Esophagus muscularis mucosa (tissue), 4 donors: ENCODE measurements around the gene GLRA3. TPM values are rescaled to one million over a fixed set of nuclear protein-coding genes. Genes with fewer than 3 reads are reported as not detected.

ENCODE experiments used
- DNase-seq: peaks from one replicate; pipeline ENCODE4 v3.0.0-alpha.2; 2017; ENCODE audit errors: extremely low spot score
- H3K27ac ChIP-seq, 4 donors: fragments of 200-600 bp; sonication (generic); replicated peaks in 1 of 4; 1 replicate in 3 of 4; 2 replicates in 1 of 4; pipeline ENCODE4 v1.5.1; 2016 to 2019; ENCODE audit warnings: mild to moderate bottlenecking in 1 of 4
- H3K27me3 ChIP-seq, 4 donors: fragments of 200-600 bp; sonication (generic); one replicate each; pipeline versions ENCODE4 v1.5.1 to v1.6.0; 2016 to 2019
- H3K36me3 ChIP-seq, 4 donors: fragments of 200-600 bp; sonication (generic); one replicate each; pipeline ENCODE4 v1.5.1; 2016 to 2019
- H3K4me1 ChIP-seq, 4 donors: fragments of 200-600 bp; sonication (generic); one replicate each; pipeline ENCODE4 v1.5.1; 2016 to 2019
- H3K4me3 ChIP-seq, 4 donors: fragments of 200-600 bp; sonication (generic); 1 replicate in 2 of 4; 2 replicates in 2 of 4; pipeline ENCODE4 v1.5.1; 2016 to 2019; ENCODE audit warnings: mild to moderate bottlenecking in 4 of 4, moderate library complexity in 1 of 4
- H3K9me3 ChIP-seq, 4 donors: fragments of 200-600 bp; sonication (generic); 1 replicate in 3 of 4; 2 replicates in 1 of 4; pipeline ENCODE4 v1.5.1; 2016 to 2019
- EP300 ChIP-seq: sonication (generic); formaldehyde crosslinking; IDR thresholded peaks from one replicate; pipeline ENCODE4 v1.6.1; 2017; ENCODE audit warnings: antibody characterized with exemption
- POLR2A ChIP-seq: fragments of 450-650 bp; IDR thresholded peaks from one replicate; pipeline ENCODE4 v1.6.1; 2017; ENCODE audit warnings: antibody characterized with exemption, moderate library complexity, mild to moderate bottlenecking, low read depth
- POLR2AphosphoS5 ChIP-seq, 2 donors: sonication (generic); formaldehyde crosslinking; IDR thresholded peaks; one replicate each; pipeline ENCODE4 v1.6.1; 2017; ENCODE audit warnings: antibody characterized with exemption in 2 of 2
- WGBS: methylation state at CpG from one replicate; pipeline ENCODE4 v1.1.5; 2018; 5-methylcytosine and 5-hydroxymethylcytosine counted together
- intact Hi-C: fragments of 100-400 bp; cut with DNase I; formaldehyde crosslinking; loops from one replicate; pipeline ENCODE4 v1.15.1; 2023
- total RNA-seq, 4 donors: library from RNA; depleted of rRNA; stranded (reverse); fragments of >200 nt; gene quantifications; one replicate each; pipeline versions ENCODE4 v1.1.0 to v1.2.1, GENCODE V29; 2016
- TF ChIP-seq, protein P1 (sequence below), 3 experiments: fragments of 200-600 bp in 2 of 3; fragments of 450-650 bp in 1 of 3; sonication (generic) in 2 of 3; IDR thresholded peaks; one replicate each; pipeline ENCODE4 v1.5.1; 2017 to 2019; ENCODE audit warnings: antibody characterized with exemption in 3 of 3, mild to moderate bottlenecking in 2 of 3, moderate library complexity in 1 of 3

The GLRA3 gene
- total RNA-seq, 4 donors from 2014 or later, result under 0.01 to 0.39 (median 0.11) TPM; not detected in 1

DNA sequence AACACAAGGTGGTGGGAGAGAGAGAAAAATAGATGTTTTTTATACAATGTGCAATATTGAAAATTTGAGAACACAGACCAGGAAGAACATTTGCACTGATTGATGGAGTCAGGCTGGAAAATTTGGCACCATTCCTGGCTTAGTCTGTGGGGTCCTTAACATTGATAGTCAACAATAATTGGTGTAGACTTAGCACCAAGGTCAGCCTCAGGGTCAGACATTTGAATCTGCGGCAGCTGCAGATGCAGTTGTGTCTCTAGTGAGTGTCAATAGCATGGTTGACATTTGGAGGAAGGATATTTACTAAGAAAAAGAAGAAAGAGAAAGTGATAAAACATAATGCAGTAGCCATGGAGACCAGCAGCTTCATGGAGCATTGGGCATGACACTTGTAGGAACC, 31.5 kb upstream of the GLRA3 start:
- DNase-seq, result no peak
- WGBS, result 96% methylated on average over 1 of the region's 1 CpG
- no peak overlapping the region for H3K4me3 ChIP-seq

DNA sequence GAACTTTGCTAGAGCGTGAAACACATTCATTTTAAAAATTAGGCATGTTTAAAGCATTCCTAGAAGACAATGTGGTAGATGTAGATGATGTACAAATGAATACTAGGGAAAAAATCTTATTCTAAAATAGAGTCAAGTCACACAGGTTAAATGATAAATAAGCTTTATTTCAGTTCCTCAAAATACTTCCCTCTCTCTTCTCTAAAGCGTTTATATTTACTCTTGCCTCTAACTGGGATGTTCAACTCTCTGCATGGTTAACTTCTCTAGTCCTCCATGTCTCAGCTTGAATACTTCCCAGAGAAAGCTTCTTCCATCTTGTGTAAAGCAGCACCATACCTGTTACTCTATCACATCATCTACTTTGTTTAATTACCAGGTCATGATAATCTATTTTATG, 30.9 kb upstream of the GLRA3 start:
- no peaks in the 10 kb centered on the region for H3K27me3 ChIP-seq

More for the DNA sequence above, 31.5 kb upstream of the GLRA3 start:
- no peaks in the 10 kb centered on the region for H3K36me3 ChIP-seq
- intact Hi-C loops, result no loop called here
- no peaks in the 10 kb centered on the region for H3K4me1 ChIP-seq
- H3K27me3 ChIP-seq, result no peaks in the 10 kb centered on the region
- TF ChIP-seq, protein P1, sequence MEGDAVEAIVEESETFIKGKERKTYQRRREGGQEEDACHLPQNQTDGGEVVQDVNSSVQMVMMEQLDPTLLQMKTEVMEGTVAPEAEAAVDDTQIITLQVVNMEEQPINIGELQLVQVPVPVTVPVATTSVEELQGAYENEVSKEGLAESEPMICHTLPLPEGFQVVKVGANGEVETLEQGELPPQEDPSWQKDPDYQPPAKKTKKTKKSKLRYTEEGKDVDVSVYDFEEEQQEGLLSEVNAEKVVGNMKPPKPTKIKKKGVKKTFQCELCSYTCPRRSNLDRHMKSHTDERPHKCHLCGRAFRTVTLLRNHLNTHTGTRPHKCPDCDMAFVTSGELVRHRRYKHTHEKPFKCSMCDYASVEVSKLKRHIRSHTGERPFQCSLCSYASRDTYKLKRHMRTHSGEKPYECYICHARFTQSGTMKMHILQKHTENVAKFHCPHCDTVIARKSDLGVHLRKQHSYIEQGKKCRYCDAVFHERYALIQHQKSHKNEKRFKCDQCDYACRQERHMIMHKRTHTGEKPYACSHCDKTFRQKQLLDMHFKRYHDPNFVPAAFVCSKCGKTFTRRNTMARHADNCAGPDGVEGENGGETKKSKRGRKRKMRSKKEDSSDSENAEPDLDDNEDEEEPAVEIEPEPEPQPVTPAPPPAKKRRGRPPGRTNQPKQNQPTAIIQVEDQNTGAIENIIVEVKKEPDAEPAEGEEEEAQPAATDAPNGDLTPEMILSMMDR (IDR thresholded peaks at IDR 0.05), result no peak
- no peak for TF ChIP-seq POLR2A
- no peak for TF ChIP-seq POLR2AphosphoS5 (IDR thresholded peaks at IDR 0.05)
- no peak for TF ChIP-seq EP300
- no peaks in the 10 kb centered on the region for H3K9me3 ChIP-seq
- no peak overlapping the region for H3K27ac ChIP-seq

DNA sequence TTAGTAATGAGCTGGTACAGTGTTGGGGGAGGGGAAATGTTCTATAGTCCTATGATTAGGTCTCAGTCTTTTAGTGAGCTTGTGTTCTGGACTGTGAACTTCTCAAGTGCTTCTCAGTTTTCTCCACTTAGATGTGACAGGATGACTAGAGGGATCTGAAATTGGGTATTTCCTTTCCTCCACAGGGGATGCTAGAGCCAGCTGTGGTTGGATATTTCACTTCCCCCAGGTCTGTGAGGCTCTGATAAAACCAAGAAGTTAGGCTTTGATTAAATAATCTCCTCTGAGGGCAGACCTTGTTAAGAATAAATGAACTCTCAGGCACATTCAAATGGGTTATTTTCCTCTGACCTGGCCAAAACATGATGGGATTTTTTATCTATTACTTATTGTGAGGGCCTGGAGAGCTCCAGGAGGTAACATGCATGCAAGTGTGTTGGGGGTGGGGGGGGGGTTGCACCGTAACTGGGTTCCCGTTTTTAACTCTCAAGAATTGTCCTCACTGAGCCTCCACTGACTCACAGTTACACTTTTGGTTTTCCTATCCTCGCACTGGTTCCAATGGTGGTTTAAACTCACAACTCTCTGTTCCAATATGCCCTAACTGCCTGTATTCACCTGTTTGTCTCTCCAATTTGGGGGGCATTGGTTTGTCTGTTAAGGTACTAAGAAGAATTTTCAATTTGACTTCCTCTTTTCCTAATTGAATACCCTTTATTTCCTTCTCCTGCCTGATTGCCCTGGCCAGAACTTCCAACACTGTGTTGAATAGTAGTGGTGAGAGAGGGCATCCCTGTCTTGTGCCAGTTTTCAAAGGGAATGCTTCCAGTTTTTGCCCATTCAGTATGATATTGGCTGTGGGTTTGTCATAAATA, 28.1 kb upstream of the GLRA3 start:
- Histone ChIP-seq H3K9me3 (no peaks in the 10 kb centered on the region), H3K4me1 (no peaks in the 10 kb centered on the region), H3K27ac (no peak overlapping the region), H3K27me3 (no peaks in the 10 kb centered on the region), H3K4me3 (no peak overlapping the region), H3K36me3 (no peaks in the 10 kb centered on the region)
- TF ChIP-seq POLR2AphosphoS5 (IDR thresholded peaks at IDR 0.05), result no peak
- no peak for TF ChIP-seq EP300
- TF ChIP-seq, protein P1 (IDR thresholded peaks at IDR 0.05), result no peak
- no peak for TF ChIP-seq POLR2A
- DNase-seq, result no peak
- intact Hi-C loops, result no loop called here
- 50% methylated on average over 3 of the region's 3 CpGs for WGBS

More for the DNA sequence above, 30.9 kb upstream of the GLRA3 start:
- Histone ChIP-seq H3K4me1 (no peaks in the 10 kb centered on the region), H3K36me3 (no peaks in the 10 kb centered on the region), H3K9me3 (no peaks in the 10 kb centered on the region), H3K27ac (no peak overlapping the region), H3K4me3 (no peak overlapping the region)
- no peak for DNase-seq
- TF ChIP-seq POLR2AphosphoS5 (IDR thresholded peaks at IDR 0.05), result no peak
- TF ChIP-seq, protein P1 (IDR thresholded peaks at IDR 0.05), result no peak
- no peak for TF ChIP-seq POLR2A
- TF ChIP-seq EP300, result no peak
- intact Hi-C loops, result no loop called here
- 70% methylated on average over 2 of the region's 2 CpGs for WGBS

DNA sequence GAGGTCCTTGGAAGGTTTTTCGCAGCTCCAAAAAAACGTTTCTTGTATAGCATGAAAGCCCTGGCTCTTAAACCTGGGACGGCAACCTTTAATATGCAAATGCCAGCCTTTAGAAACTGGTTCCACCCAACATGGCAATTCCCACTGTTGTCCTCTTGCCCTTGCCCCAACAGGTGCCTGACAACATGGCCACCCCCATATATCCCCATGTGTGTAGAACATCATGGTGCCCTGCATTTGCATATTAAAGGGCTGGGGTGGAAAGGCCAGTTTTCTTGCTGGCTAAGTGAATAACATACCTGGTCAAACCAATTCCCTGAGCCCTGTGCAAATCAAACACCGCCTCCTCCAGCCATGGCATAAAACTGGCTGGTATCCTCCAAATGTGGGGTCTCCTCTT, 26.0 kb upstream of the GLRA3 start:
- H3K27me3 ChIP-seq, result no peaks in the 10 kb centered on the region
- TF ChIP-seq EP300 (no peak), POLR2AphosphoS5 (IDR thresholded peaks at IDR 0.05) (no peak), POLR2A (no peak)
- TF ChIP-seq, protein P1 (IDR thresholded peaks at IDR 0.05), result no peak
- 40% methylated on average over 4 of the region's 4 CpGs for WGBS
- intact Hi-C loops, result no loop called here
- no peaks in the 10 kb centered on the region for H3K9me3 ChIP-seq
- DNase-seq, result no peak
- no peak overlapping the region for H3K27ac ChIP-seq
- H3K4me1 ChIP-seq, result no peaks in the 10 kb centered on the region
- no peak overlapping the region for H3K4me3 ChIP-seq
- H3K36me3 ChIP-seq, result no peaks in the 10 kb centered on the region
